ENCODE data around the gene BCL2L14.

The BCL2L14 gene

DNA sequence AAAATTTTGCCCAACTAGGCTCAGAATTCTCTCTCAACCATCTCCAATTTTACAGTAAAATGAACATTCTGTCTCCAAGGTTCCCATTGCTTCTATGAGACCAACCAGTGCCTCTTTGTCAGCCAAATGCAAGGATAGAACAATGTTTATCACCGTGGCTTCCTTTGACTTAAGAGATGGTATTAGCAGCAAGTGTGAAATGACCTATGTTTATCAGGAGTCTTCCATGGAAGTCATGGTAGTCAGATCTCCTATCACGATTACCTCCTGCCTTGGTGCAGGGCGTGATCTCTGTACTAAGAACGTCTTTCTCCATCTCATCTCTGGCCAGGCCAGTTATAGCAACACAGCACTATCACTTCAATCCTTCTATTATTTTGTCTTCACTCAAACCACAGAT, 6.1 kb upstream of the BCL2L14 start:
- no peak for DNase-seq

DNA sequence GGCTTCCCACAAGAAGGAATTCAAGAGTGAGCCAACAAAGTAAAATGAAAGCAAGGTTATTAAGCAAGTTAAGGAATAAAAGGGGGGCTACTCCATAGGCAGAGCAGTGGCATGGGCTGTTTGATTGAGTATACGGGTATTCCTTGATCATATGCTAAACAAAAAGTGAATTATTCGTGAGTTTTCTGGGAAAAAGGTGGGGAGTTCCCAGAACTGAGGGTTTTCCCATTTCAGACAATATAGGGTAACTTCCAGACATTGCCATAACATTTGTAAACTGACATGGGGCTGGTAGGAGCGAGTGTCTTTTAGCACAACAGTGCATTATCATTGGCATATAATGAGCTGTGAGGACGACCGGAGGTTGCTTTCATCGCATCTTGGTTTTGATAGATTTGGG, 2.0 kb upstream of the BCL2L14 start:
- DNase-seq, result no peak

DNA sequence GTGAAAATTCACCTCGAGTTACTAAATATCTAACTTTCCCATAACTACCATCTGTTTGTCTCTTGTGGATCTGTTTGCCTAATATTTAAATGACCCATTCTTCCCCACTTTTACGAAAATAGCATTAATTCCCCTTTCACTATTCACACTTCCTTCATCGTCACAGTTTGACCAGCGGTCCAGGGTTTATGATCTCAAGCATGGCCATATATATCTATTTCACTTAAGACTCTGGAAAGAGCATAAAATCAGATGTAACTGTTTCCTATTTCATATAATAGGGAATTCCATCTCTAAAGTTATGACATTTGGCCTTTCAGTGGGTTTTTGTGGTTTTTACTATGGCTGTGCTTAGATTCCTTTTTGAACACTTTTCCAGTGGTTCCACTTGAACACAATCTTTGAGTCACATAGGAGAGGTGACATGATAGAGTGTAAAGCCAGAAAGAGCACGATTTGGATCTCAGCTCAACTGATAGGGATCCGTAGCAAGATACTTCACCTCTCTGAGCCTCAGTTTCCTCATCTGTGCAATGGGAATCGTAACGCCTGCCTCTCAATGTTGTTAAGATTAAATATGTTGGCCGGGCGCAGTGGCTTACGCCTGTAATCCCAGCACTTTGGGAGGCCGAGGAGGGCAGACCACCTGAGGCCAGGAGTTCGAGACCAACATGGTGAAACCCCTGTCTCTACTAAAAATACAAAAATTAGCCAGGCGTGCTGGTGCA, 754 bp upstream of the BCL2L14 start:
- no peak for DNase-seq

DNA sequence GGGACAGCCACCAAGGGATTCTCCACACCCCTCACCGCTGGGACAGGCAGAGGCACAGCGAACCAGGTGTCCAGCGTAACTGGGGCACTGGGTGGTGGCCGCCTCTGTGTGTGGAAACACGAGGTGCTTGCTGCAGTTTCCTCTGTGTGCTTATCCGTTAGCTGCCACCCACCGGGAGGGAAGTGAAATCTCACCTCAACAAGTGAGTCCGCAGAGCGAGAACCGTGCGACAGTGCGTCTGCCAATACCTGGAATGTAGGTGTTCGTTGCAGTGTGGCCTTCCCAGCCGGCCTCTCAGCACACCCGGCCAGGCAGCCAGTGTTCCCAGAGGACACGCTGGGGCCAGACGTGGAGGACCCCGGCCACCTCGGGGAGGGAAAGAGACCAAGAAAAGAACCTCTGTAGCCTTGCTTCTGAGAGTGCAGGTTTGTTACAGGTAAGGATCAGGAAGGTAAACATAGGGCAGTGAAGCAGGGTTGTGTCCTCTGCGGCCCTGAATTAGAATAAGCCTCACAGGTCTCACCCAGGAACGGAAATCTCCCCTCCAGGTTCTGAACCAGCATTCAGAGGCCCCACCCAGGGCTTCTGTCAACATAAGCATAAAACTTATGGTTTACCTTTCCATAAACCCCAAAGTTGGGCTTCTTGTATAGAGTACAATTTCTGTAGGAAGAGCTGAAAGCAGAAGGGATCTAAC, 1.5 kb downstream of the BCL2L14 start:
- peak in 4 of 5 donors; percentile 7 to 60 (median 23) for DNase-seq

DNA sequence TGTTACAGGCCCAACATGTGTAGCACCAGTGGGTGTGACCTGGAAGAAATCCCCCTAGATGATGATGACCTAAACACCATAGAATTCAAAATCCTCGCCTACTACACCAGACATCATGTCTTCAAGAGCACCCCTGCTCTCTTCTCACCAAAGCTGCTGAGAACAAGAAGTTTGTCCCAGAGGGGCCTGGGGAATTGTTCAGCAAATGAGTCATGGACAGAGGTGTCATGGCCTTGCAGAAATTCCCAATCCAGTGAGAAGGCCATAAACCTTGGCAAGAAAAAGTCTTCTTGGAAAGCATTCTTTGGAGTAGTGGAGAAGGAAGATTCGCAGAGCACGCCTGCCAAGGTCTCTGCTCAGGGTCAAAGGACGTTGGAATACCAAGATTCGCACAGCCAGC, 8.6 kb downstream of the BCL2L14 start:
- no peak for DNase-seq

DNA sequence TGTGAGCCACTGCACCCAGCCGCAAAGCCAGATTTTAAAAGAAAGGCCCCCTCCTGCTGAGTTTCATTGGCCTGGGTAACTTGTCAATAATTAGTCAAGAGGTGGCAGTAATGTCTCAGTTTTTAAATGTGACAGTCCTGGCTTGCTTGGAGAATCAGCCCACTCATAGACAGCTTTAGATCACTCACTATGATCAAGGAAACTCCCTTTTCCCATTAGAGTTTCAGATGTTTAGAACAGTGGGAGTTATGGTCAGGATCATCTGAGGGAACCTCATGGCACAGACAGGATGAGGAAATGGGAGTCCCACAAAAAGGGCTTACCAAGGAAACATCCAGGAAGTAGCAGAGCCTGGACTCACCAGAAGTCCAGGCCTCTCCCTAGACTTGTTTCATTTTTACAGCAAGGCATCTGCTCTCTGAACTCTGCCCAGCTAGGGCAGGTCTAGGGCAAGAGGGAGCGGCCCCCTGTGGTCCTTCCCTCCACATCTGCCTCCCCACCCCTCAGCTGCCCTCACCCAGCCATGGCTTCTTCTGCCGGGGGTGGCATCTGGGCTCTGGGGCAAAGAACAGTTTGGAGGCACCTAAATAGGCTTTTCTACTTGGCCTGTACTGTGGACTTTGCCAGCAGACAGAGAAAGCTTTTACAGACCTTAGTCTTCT, 11.2 kb downstream of the BCL2L14 start:
- DNase-seq, result no peak

DNA sequence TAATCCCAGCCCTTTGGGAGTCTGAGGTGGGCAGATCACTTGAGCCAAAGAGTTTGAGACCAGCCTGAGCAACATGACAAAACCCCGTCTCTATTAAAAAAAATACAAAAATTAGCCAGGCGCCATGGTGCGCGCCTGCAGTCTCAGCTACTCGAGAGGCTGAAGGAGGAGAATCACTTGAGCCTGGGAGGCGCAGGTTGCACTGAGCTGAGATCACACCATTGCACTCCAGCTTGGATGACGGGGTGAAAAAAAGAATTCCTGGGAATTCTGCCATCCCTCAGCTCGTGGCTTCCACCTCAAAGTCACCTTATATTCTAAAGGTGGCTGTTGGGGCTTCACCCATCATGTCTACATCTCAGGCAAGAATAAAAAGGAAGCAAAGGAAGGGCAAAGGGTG, 12.9 kb downstream of the BCL2L14 start:
- no peak for DNase-seq

DNA sequence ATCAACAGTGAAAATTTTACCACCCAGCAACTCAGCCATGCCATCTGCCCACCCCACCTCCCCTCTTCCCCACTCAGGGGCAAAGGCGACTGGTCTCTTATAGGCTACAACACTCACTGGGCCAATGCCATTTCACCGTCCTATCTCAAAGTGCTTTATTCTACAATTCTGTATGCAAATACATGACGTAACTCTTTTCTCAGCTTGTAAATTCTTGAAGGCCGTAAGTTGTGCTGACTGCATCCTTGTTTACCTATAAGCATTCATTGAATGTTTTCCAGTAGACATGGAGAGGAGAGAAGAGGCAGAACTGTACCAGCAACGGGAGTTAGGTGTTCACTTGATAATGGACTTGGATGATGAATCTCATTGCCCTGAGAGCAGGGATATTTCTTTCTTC, 15.6 kb downstream of the BCL2L14 start:
- DNase-seq, result no peak

DNA sequence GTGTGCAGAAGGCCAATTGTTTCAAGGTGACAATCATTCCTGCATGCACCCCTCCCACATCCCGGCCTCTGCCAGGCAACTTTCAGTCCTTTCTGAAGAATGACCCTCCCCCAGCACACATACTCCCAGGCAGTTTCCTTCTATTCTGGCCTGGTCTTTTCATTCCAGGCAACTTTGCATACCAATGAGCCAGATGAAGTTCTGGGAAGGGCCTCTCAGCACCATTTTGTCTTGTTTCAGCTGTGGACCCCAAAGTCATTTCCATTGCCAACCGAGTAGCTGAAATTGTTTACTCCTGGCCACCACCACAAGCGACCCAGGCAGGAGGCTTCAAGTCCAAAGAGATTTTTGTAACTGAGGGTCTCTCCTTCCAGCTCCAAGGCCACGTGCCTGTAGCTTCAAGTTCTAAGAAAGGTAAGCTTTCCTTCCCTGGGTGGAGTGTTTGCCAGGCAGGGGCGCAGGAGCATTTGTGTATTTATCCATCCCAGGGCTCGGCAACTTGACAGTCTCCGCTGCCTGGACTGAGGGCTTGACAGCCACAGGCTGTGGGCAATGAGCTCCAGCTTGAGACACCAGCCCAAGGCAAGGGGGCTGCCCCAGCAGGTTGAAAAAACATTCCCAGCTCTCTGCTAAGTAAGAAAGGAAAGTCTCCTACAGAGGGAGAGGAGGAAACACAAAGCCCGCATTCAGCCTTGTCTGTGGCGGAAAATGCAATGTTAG, 16.4 kb downstream of the BCL2L14 start:
- no peak for DNase-seq

DNA sequence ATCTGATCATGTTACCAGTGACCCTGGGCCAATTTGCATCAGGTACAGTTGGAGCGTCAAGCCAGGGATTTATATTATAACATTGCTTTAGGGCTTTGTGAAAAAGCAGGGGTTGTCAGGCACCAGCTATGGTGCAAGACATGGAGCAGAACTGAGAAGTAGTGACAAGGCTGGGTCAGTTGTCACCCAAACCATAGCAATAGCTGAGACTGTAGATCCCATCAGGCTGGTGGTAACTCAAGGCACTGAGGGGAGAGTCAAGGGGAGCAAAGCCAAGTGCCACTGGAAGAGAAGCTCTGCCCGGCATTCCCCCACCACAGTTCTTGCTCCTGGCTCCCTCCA, 16.9 kb downstream of the BCL2L14 start:
- DNase-seq, result no peak

DNA sequence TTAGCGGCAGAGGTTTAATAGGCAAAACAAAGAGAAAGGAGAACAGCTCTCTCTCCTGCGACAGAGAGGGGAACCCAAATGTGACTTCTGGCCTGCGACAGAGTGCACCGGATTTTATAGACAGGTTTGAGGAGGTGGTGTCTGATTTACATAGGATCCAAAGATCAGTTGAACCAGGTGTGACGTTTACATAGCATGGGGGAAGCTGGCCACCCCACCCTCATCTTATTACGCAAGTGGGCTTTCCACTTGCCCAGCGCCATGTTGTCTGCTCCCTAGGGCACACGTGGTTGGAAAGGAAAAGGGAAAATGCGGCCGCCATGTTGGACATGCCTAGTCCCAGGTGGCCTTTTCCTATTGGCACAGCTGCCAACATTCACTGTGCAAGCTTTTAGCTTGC, 17.4 kb downstream of the BCL2L14 start:
- no peak for DNase-seq

DNA sequence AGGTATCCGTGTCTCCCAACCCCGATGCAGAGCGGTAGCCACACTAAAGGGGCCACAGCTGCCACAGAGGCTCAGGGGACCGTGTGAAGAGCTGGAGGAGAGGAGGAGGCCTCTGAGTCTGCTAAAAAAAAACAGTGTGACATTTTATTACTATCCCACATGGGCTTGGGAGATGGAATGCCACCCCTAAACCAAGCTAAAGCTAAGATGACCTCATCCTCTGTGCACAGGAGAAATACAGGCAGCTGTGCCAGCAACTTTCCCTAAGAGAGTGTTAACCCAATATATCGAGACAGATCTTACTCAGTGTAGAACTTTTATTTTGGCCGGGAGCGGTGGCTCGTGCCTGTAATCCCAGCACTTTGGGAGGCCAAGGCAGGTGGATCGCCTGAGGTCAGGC, 18.0 kb downstream of the BCL2L14 start:
- no peak for DNase-seq

DNA sequence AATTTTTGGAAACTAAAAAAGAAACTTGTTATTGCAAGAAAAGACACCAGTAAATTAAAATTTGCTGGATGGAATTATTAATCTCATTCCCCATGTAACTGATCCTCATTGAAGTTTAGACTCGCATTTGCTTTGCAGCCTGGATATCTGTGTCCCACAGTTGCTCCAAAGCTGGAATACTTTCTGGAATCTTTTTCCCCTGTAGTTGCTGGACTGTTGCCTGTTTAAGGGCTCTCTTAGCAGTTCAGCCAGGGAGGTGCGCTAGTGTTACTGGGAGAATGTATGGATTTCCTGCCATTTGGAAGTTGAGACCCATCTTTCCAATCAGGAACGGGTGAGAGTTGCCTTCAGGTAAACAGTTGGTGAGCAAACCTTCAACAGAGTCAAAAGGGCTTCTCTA, 20.3 kb downstream of the BCL2L14 start:
- DNase-seq, result no peak

DNA sequence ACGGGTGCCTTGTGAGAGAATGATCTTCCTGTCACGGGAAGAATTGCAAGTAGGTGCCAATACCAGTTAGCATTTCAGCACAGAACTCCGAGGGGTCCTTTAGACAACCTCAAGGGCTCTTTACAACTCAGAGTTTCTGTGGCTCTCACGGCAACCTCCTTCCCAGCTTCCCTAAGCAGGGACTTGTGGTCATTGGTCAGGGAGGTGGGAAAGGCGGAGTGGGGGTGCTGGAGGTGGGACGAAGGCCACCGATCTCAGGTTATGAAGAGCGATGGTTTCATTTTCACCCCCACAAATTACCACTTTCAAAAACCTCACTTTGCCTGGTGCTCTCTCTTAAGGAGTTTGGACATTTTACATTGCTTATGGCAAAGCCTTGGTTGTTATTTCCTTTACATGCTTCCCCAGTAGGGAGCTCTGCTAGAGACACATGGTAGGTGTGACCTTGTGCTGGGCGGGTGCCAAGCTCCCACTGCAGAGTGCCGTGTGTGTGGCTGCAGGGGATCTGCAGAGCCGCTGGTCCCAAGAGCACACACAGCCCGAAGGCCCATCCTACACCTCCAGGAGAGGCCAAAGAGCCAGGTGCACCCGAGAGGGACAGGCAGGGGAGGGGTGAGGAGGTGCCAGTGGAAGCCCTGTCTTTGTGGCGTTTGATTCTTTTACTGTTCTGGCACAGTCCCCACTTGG, 21.4 kb downstream of the BCL2L14 start:
- DNase-seq, result no peak

DNA sequence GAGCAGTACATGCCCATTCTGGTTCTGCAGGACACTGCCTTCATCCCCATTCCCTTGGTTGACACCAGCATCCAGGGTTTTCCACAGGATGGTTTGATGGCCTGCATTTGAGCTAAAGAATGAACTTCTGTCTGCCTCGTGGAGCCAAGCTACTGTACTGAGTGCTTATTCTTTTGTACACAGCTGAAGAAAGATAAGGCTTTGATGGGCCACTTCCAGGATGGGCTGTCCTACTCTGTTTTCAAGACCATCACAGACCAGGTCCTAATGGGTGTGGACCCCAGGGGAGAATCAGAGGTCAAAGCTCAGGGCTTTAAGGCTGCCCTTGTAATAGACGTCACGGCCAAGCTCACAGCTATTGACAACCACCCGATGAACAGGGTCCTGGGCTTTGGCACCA, 23.7 kb downstream of the BCL2L14 start:
- no peak for DNase-seq

DNA sequence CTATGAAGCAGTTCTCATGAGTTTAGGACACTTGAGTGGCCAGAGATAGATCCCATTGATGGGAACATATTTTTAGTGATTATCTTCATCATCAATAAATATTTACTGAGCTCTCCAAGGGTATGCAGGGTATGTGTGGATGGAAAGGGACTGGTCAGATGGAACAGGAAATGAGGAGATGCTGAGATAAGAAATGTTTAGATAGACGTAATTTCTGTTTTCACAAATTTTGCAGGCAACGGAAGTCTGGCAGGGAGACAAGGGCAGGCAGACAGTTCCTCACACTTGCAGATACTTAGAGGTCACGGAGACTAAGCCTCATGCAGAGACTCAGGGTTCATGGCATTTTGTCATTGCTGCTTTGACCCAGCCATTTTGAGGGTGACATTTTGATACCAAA, 24.3 kb downstream of the BCL2L14 start:
- DNase-seq, result no peak

DNA sequence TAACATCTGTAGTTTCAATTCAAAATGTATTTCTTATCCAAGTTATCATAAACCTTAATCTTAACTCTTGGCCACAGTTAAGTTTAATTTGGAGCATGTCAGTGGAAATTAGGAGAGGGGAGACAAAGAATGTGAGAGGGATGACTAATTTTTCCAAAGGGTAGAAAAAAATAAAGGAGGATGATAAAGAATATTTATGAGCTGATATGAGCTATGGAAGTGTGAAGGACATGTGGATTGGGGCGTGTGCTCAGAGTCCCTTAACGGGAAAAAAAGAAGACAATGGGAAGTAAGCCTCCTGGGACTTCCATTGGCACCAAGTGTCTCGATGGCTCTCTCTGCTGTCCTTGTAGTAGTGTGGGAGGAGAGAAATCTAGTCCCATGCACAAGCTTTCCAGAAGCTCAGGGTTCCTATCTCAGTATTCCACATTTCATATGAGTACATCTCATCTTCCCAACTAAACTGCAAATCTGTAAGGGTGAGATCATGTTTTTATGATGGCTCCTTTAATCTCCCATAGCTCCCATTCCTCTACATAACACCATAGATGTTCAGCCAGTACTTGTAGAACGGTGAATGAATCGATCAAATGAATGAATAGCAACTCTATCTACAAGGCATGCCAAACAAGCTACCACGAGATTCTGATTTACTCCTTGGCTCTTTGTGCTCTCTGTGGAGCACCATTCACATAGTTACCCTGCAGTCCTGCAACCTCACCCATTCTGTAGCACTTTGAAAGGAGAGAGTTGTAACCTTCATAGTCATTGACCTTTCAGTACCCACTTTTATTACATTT, 27.4 kb downstream of the BCL2L14 start:
- no peak for DNase-seq

DNA sequence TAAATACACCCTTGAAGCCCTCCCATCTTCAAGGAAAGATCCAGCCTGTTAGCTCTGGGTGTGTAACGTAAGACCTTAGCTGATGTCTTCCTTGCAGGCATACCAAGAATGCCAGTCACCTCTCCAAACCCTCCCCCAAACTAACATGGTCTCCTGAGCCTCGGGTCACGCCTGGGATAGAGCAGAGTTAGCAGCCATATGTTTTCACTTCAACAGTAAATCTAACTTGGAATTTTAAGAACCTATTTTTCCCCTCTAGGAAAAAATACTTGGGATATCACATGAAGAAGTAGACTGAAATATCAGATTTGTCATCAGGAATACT, 27.9 kb downstream of the BCL2L14 start:
- DNase-seq, result no peak

DNA sequence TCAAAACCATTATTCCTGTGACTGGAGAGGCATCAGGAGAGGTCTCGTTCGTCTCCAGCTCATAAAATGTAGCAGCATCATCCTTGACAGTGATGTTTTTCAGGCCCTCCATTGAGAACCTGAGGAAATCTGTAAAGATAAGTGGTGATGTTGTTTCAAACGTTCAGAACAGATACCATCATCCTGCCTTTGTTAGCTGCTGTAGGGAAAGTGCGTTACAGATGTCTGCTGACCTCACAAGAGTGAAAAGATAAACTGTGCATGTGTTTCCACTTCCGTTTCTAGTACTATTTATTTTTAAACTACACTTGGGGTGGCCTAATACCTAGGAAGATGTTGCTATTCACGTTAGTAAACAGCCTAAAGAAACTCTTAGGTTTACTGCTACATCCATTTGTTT, 28.4 kb downstream of the BCL2L14 start:
- DNase-seq, result no peak

DNA sequence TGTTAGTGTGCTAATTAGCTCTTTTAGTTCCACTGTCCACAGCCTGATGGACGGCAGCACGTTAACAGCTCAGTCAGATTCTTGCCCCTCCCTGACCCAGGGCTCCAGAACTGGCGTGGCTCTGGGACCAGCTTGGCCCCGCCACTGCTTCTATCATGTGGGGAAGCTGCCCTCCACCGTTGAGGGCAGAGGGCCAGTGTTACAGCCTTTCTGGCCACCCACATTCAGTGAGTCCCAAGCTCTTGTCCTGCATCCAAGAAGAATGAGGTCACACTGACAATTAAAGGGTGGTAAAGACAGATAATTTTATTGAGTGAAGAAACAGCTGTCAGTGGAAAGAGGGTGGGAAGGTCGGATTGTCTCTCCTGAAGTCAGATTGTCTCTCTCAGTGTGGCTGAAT, 36.9 kb downstream of the BCL2L14 start:
- no peak for DNase-seq

DNA sequence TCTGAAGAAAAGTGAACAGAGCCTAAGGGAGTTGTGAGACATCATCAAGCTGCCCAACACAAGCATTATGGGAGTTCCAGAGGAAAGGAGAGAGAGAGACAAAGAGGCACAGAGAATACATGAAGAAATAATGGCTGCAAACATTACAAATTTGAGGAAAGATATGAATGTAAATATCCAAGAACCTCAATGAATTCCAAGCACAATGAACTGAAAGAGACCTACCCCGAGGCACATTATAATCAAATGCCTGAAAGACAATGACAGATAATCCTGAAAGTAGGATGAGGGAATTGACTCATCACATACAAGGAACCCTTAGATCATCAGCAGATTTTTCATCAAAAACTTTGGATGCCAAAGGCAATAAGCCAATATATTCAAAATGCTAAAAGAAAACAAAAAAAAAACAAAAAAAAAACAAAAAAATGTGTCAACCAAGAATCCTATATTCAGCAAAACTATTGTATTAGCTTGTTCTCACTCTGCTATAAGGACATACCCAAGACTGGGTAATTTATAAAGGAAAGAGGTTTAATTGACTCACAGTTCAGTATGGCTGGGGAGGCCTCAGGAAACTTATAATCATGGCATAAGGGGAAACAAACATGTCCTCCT, 37.8 kb downstream of the BCL2L14 start:
- DNase-seq, result no peak
